SK-N-DZ (cell line): ENCODE measurements around the gene PIR.

ENCODE experiments used
- DNase-seq: peaks from one replicate; pipeline ENCODE4 v3.0.0-alpha.2; 2015; ENCODE audit warnings: low spot score

The PIR gene

GRCh38 chrX:15349046-15349445 lies 144.1 kb downstream of the PIR start:
- peak; percentile 76 for DNase-seq

GRCh38 chrX:15345976-15346375 lies 147.2 kb downstream of the PIR start:
- no peak for DNase-seq

GRCh38 chrX:15344106-15344505 lies 149.0 kb downstream of the PIR start:
- DNase-seq = no peak

- DNase-seq = peak; percentile 3
Observed at GRCh38 chrX:15343075-15343476, 150.1 kb downstream of the PIR start.

- DNase-seq = no peak
Observed at GRCh38 chrX:15340867-15341266, 152.3 kb downstream of the PIR start.

- peak; percentile 24 for DNase-seq
Observed at GRCh38 chrX:15336023-15336413, 157.1 kb downstream of the PIR start.

GRCh38 chrX:15335135-15336022 lies 157.8 kb downstream of the PIR start, which contains the start of gene PIGA:
Gene PIGA (minus strand): TSS chrX:15335523. CDS start chrX:15331930, 3,593 bp downstream.
- DNase-seq = peak; percentile 94
